Common myeloid progenitor, CD34-positive (primary cell): ENCODE data around the gene RPS6KA1.

Experiments used
- CTCF ChIA-PET: fragments of 350-600 bp; sonication (Branson Sonifier 250); formaldehyde crosslinking; loops from one replicate; lab custom pipeline; 2021; ENCODE audit warnings: antibody characterized with exemption; lab: Charles Lee
- POLR2A ChIA-PET: fragments of 350-600 bp; sonication (Branson Sonifier 250); formaldehyde crosslinking; loops from one replicate; lab custom pipeline; 2021; ENCODE audit warnings: antibody characterized with exemption; lab: Charles Lee
- DNase-seq, 3 donors: peaks; one replicate each; pipeline versions ENCODE4 v3.0.0 to v3.0.0-alpha.2; 2013
- H3K27ac ChIP-seq, 2 experiments: 1 replicate in 1 of 2; 2 replicates in 1 of 2; pipeline ENCODE4 v1.7.0; 2013; ENCODE audit warnings: inconsistent platforms in 2 of 2, low read length in 2 of 2, mild to moderate bottlenecking in 2 of 2, low read depth in 1 of 2, moderate library complexity in 1 of 2; ENCODE audit not compliant: severe bottlenecking in 2 of 2, insufficient read depth in 1 of 2, poor library complexity in 1 of 2
- H3K27me3 ChIP-seq, 5 experiments: replicated peaks in 2 of 5; 1 replicate in 3 of 5; 2 replicates in 2 of 5; pipeline versions ENCODE4 v1.6.1 to v1.7.0; 2013; ENCODE audit warnings: low read length in 4 of 5, mild to moderate bottlenecking in 2 of 5, moderate library complexity in 2 of 5, inconsistent platforms in 1 of 5; ENCODE audit not compliant: insufficient read depth in 5 of 5, control insufficient read depth in 4 of 5
- H3K36me3 ChIP-seq, 4 experiments: 1 replicate in 2 of 4; 2 replicates in 2 of 4; pipeline versions ENCODE4 v1.6.1 to v1.7.0; 2013; ENCODE audit warnings: low read length in 3 of 4, control low read depth in 1 of 4, mild to moderate bottlenecking in 1 of 4; ENCODE audit not compliant: control insufficient read depth in 4 of 4, insufficient read depth in 4 of 4
- H3K4me1 ChIP-seq, 4 experiments: 1 replicate in 3 of 4; 2 replicates in 1 of 4; pipeline versions ENCODE4 v1.6.1 to v1.7.1; 2013; ENCODE audit warnings: low read length in 3 of 4, mild to moderate bottlenecking in 3 of 4, control low read depth in 1 of 4, inconsistent platforms in 1 of 4, moderate library complexity in 1 of 4; ENCODE audit not compliant: control insufficient read depth in 4 of 4, insufficient read depth in 4 of 4; ENCODE audit errors: control extremely low read depth in 1 of 4
- H3K4me3 ChIP-seq, 7 experiments: 1 replicate in 4 of 7; 2 replicates in 3 of 7; pipeline versions ENCODE4 v1.5.1 to v1.7.0; 2013; ENCODE audit warnings: mild to moderate bottlenecking in 7 of 7, low read length in 6 of 7, moderate library complexity in 6 of 7, inconsistent platforms in 2 of 7, low read depth in 2 of 7, control low read depth in 1 of 7; ENCODE audit not compliant: insufficient read depth in 4 of 7, control insufficient read depth in 1 of 7; ENCODE audit errors: extremely low read depth in 1 of 7
- H3K9me3 ChIP-seq, 5 experiments: 1 replicate in 4 of 5; 2 replicates in 1 of 5; pipeline versions ENCODE4 v1.6.1 to v1.7.1; 2013; ENCODE audit warnings: low read length in 4 of 5, mild to moderate bottlenecking in 2 of 5, inconsistent platforms in 1 of 5, low read depth in 1 of 5, moderate library complexity in 1 of 5; ENCODE audit not compliant: control insufficient read depth in 4 of 5, insufficient read depth in 2 of 5; ENCODE audit errors: control extremely low read depth in 1 of 5
- WGBS: methylation state at CpG from one replicate; pipeline ENCODE4 v1.1.5; 2013; ENCODE audit not compliant: insufficient coverage; 5-methylcytosine and 5-hydroxymethylcytosine counted together

RPS6KA1 gene

GRCh38 chr1:26546819-26547218, 17.3 kb downstream of the RPS6KA1 start:
- Histone ChIP-seq H3K4me1 (peaks cover 14 to 57% (median 53%) of the 10 kb centered on the region in 4 experiments), H3K9me3 (no peaks in the 10 kb centered on the region), H3K36me3 (peaks cover 0 to 42% (median 30%) of the 10 kb centered on the region in 4 experiments), H3K4me3 (peak overlapping the region in 4 of 7 experiments; percentile 2 to 87 (median 78)), H3K27ac (peak overlapping the region; percentile 4 to 71), H3K27me3 (no peaks in the 10 kb centered on the region)
- no peak for DNase-seq
- ChIA-PET POLR2A (interaction anchor here (0.9 kb wide), 1 partner anchor 8 kb away, joined by 3 read pairs; no protein-coding TSS in a partner anchor), CTCF (interaction anchor here (0.9 to 1.5 kb wide), 4 partner anchors 9 to 54 kb away, joined by 3 to 8 read pairs (median 4); no protein-coding TSS in a partner anchor)
- WGBS, result 100% methylated on average over 5 of the region's 7 CpGs

GRCh38 chr1:26548841-26549240, 19.3 kb downstream of the RPS6KA1 start:
- DNase-seq, result no peak
- Histone ChIP-seq H3K9me3 (no peaks in the 10 kb centered on the region), H3K27ac (no peak overlapping the region), H3K4me3 (no peak overlapping the region), H3K4me1 (peaks cover 7 to 47% (median 33%) of the 10 kb centered on the region in 4 experiments), H3K27me3 (no peaks in the 10 kb centered on the region), H3K36me3 (peaks cover 0 to 57% (median 41%) of the 10 kb centered on the region in 4 experiments)
- ChIA-PET CTCF (interaction anchor here (1.2 kb wide), 2 partner anchors 10 to 11 kb away, joined by 3 to 5 read pairs; no protein-coding TSS in a partner anchor), POLR2A (no interaction called here)
- 97% methylated on average over 3 of the region's 3 CpGs for WGBS

- Histone ChIP-seq H3K27ac (no peak overlapping the region), H3K9me3 (no peaks in the 10 kb centered on the region), H3K4me1 (peaks cover 0 to 48% (median 14%) of the 10 kb centered on the region in 4 experiments), H3K27me3 (no peaks in the 10 kb centered on the region), H3K36me3 (peaks cover 7 to 77% (median 59%) of the 10 kb centered on the region in 4 experiments), H3K4me3 (no peak overlapping the region)
- no peak for DNase-seq
- CTCF ChIA-PET, result interaction anchor here (0.7 to 1.9 kb wide), 4 partner anchors 9 to 47 kb away, joined by 3 to 13 read pairs (median 3); no protein-coding TSS in a partner anchor
- POLR2A ChIA-PET, result no interaction called here
- 95% methylated on average over 3 of the region's 3 CpGs for WGBS
These were observed 21.4 kb downstream of the RPS6KA1 start for GRCh38 chr1:26550946-26551345.

- ChIA-PET POLR2A (no interaction called here), CTCF (interaction anchor here (0.5 to 1.9 kb wide), 2 partner anchors 11 to 896 kb away, joined by 4 to 13 read pairs; no protein-coding TSS in a partner anchor)
- 92% methylated on average over 2 of the region's 6 CpGs for WGBS
- Histone ChIP-seq H3K36me3 (peaks cover 7 to 83% (median 63%) of the 10 kb centered on the region in 4 experiments), H3K4me3 (no peak overlapping the region), H3K27me3 (no peaks in the 10 kb centered on the region), H3K4me1 (peaks cover 0 to 35% (median 0%) of the 10 kb centered on the region in 4 experiments), H3K9me3 (no peaks in the 10 kb centered on the region), H3K27ac (no peak overlapping the region)
- no peak for DNase-seq
These were observed 23.2 kb downstream of the RPS6KA1 start for GRCh38 chr1:26552720-26553119.

- Histone ChIP-seq H3K27me3 (no peaks in the 10 kb centered on the region), H3K27ac (no peak overlapping the region), H3K36me3 (peaks cover 10 to 83% (median 61%) of the 10 kb centered on the region in 4 experiments), H3K4me1 (peaks cover 0 to 35% (median 0%) of the 10 kb centered on the region in 4 experiments), H3K4me3 (no peak overlapping the region), H3K9me3 (no peaks in the 10 kb centered on the region)
- 96% methylated on average over 13 of the region's 14 CpGs for WGBS
- DNase-seq, result no peak
- CTCF ChIA-PET, result interaction anchor here (0.6 kb wide), 1 partner anchor 624 kb away, joined by 3 read pairs; no protein-coding TSS in a partner anchor
- POLR2A ChIA-PET, result no interaction called here
These were observed 24.6 kb downstream of the RPS6KA1 start for GRCh38 chr1:26553942-26554682.

GRCh38 chr1:26554781-26555180, 25.2 kb downstream of the RPS6KA1 start:
- no peak overlapping the region for H3K4me3 ChIP-seq
- peaks cover 0 to 35% (median 0%) of the 10 kb centered on the region in 4 experiments for H3K4me1 ChIP-seq
- no peaks in the 10 kb centered on the region for H3K27me3 ChIP-seq
- no peak overlapping the region for H3K27ac ChIP-seq
- WGBS, result 98% methylated on average over 10 of the region's 10 CpGs
- ChIA-PET CTCF (interaction anchor here (0.6 to 1.7 kb wide), 2 partner anchors 17 to 625 kb away, joined by 3 to 8 read pairs; no protein-coding TSS in a partner anchor), POLR2A (no interaction called here)
- H3K9me3 ChIP-seq, result no peaks in the 10 kb centered on the region
- peaks cover 10 to 82% (median 62%) of the 10 kb centered on the region in 4 experiments for H3K36me3 ChIP-seq
- no peak for DNase-seq
